ENCODE measurements around the gene TTYH1.

DNA sequence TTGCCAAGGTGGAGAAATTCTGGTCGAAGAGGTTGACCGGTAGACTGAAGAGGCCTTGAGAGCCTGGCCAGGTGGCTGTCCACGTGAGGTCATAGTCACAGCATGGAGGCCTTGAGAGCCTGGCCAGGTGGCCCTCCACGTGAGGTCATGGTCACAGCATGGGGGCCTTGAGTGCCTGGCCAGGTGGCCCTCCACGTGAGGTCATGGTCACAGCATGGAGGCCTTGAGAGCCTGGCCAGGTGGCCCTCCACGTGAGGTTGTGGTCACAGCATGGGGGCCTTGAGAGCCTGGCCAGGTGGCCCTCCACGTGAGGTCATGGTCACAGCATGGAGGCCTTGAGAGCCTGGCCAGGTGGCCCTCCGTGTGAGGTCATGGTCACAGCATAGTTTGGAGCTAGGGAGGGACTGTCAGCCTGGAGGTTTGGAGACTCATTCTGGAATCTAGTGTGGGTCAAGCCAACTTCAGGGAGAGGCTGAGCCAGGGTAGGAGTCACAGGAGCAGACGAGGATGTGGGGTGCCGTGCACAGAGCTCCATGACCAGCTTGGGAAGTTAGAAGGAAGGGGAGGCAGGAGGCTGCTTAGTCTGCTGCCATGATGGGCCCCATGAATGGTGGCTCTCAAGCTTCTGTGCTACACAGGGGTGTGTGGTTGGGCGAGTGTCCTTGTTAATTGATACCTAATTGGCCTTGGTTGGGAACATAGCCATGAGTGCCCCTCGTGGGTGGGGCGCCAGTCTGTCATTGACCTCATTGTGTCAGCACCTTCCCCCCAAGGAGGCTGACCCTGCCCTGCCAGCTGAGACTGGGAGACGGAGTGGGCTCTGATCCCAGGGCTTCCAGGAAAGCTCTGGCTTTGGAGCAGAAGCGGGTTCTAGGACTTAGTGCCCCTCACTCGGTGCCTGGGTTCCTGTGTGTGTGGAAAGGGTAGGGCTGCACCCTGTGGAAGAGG lies 44.3 kb downstream of the TTYH1 start:
- TF ChIP-seq, protein P1, sequence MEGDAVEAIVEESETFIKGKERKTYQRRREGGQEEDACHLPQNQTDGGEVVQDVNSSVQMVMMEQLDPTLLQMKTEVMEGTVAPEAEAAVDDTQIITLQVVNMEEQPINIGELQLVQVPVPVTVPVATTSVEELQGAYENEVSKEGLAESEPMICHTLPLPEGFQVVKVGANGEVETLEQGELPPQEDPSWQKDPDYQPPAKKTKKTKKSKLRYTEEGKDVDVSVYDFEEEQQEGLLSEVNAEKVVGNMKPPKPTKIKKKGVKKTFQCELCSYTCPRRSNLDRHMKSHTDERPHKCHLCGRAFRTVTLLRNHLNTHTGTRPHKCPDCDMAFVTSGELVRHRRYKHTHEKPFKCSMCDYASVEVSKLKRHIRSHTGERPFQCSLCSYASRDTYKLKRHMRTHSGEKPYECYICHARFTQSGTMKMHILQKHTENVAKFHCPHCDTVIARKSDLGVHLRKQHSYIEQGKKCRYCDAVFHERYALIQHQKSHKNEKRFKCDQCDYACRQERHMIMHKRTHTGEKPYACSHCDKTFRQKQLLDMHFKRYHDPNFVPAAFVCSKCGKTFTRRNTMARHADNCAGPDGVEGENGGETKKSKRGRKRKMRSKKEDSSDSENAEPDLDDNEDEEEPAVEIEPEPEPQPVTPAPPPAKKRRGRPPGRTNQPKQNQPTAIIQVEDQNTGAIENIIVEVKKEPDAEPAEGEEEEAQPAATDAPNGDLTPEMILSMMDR (conservative IDR thresholded peaks at IDR 0.05; ENCODE audit: low read depth, low read length): no peak
- no peak for TF ChIP-seq MAZ (IDR thresholded peaks at IDR 0.05; ENCODE audit: borderline replicate concordance, low read depth, low read length)
- no peak for TF ChIP-seq MXI1 (IDR thresholded peaks at IDR 0.05; ENCODE audit: borderline replicate concordance, low read depth, low read length)
- no peak for TF ChIP-seq BHLHE40 (IDR thresholded peaks at IDR 0.05; ENCODE audit: low read depth, low read length)
- TF ChIP-seq FOS (IDR thresholded peaks at IDR 0.05; ENCODE audit: low read depth, low read length): no peak
- TF ChIP-seq POLR2A (IDR thresholded peaks at IDR 0.05; ENCODE audit: low read depth, low read length): no peak; the same call in 1 of the 2 replicates
- TF ChIP-seq, protein P2, sequence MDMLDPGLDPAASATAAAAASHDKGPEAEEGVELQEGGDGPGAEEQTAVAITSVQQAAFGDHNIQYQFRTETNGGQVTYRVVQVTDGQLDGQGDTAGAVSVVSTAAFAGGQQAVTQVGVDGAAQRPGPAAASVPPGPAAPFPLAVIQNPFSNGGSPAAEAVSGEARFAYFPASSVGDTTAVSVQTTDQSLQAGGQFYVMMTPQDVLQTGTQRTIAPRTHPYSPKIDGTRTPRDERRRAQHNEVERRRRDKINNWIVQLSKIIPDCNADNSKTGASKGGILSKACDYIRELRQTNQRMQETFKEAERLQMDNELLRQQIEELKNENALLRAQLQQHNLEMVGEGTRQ (IDR thresholded peaks at IDR 0.05; ENCODE audit: low read depth, low read length): no peak
- TF ChIP-seq SMC3 (IDR thresholded peaks at IDR 0.05; ENCODE audit: low read depth, low read length): no peak
- TF ChIP-seq CEBPB (IDR thresholded peaks at IDR 0.05; ENCODE audit: low read depth, low read length): no peak
- TF ChIP-seq RCOR1 (IDR thresholded peaks at IDR 0.05; ENCODE audit: insufficient replicate concordance, low read length): no peak
- no peak for TF ChIP-seq NFE2L2 (IDR thresholded peaks at IDR 0.05; ENCODE audit: low read depth, low read length)
- TF ChIP-seq, protein P3, sequence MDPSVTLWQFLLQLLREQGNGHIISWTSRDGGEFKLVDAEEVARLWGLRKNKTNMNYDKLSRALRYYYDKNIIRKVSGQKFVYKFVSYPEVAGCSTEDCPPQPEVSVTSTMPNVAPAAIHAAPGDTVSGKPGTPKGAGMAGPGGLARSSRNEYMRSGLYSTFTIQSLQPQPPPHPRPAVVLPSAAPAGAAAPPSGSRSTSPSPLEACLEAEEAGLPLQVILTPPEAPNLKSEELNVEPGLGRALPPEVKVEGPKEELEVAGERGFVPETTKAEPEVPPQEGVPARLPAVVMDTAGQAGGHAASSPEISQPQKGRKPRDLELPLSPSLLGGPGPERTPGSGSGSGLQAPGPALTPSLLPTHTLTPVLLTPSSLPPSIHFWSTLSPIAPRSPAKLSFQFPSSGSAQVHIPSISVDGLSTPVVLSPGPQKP (IDR thresholded peaks at IDR 0.05; ENCODE audit: borderline replicate concordance, low read depth, low read length): no peak
- TF ChIP-seq MAFK (IDR thresholded peaks at IDR 0.05; ENCODE audit: low read depth, low read length): no peak

Data from IMR-90 (cell line).